H9 (cell line): ENCODE measurements around the gene CCDC91. TPM values are rescaled to one million over a fixed set of nuclear protein-coding genes. Genes with fewer than 3 reads are reported as not detected.

Experiments
- DNase-seq: peaks from one replicate; pipeline ENCODE4 v3.0.0-alpha.2; 2017
- H2AFZ ChIP-seq: one replicate; pipeline ENCODE4 v1.6.1; 2013; ENCODE audit warnings: mild to moderate bottlenecking, low read length, control low read depth, moderate library complexity
- H2AK5ac ChIP-seq: 2 replicates; pipeline ENCODE4 v1.6.1; 2013; ENCODE audit warnings: low read length, control low read depth, mixed read lengths; ENCODE audit not compliant: insufficient read length
- H2BK120ac ChIP-seq: one replicate; pipeline ENCODE4 v1.6.1; 2013; ENCODE audit warnings: low read depth, mild to moderate bottlenecking, low read length, control low read depth, inconsistent platforms; ENCODE audit not compliant: poor library complexity, severe bottlenecking
- H2BK12ac ChIP-seq: 2 replicates; pipeline ENCODE4 v1.6.1; 2013; ENCODE audit warnings: low read length, control low read depth, mixed read lengths, low read depth; ENCODE audit not compliant: insufficient read length
- H2BK15ac ChIP-seq: 2 replicates; pipeline ENCODE4 v1.6.1; 2013; ENCODE audit warnings: low read depth, low read length, control low read depth
- H2BK20ac ChIP-seq: one replicate; pipeline ENCODE4 v1.6.1; 2013; ENCODE audit warnings: low read depth, mild to moderate bottlenecking, low read length, control low read depth, inconsistent platforms; ENCODE audit not compliant: poor library complexity, severe bottlenecking
- H2BK5ac ChIP-seq: 2 replicates; pipeline ENCODE4 v1.6.1; 2013; ENCODE audit warnings: low read length, control low read depth, mixed read lengths; ENCODE audit not compliant: insufficient read length
- H3K14ac ChIP-seq: 2 replicates; pipeline ENCODE4 v1.6.1; 2013; ENCODE audit warnings: low read length, control low read depth; ENCODE audit not compliant: insufficient read depth
- H3K18ac ChIP-seq: 2 replicates; pipeline ENCODE4 v1.6.1; 2013; ENCODE audit warnings: low read depth, mild to moderate bottlenecking, mixed read lengths, low read length, control low read depth; ENCODE audit not compliant: insufficient read length
- H3K23ac ChIP-seq: 2 replicates; pipeline ENCODE4 v1.6.1; 2013; ENCODE audit warnings: low read length, control low read depth, mixed read lengths, low read depth; ENCODE audit not compliant: insufficient read length
- H3K23me2 ChIP-seq: 2 replicates; pipeline ENCODE4 v1.6.1; 2013; ENCODE audit warnings: low read depth, mild to moderate bottlenecking, mixed read lengths, low read length, control low read depth; ENCODE audit not compliant: insufficient read length, poor library complexity, severe bottlenecking
- H3K27ac ChIP-seq: 2 replicates; pipeline ENCODE4 v1.5.1; 2013; ENCODE audit warnings: low read length, control low read depth, mixed read lengths, low read depth; ENCODE audit not compliant: insufficient read length
- H3K27me3 ChIP-seq: 2 replicates; pipeline ENCODE4 v1.6.1; 2013; ENCODE audit warnings: low read length, control low read depth, inconsistent platforms; ENCODE audit not compliant: insufficient read depth
- H3K4ac ChIP-seq: 2 replicates; pipeline ENCODE4 v1.6.1; 2013; ENCODE audit warnings: low read depth, mild to moderate bottlenecking, control low read depth, inconsistent platforms, low read length, moderate library complexity
- H3K4me1 ChIP-seq: 2 replicates; pipeline ENCODE4 v1.6.1; 2013; ENCODE audit warnings: low read length, control low read depth, inconsistent platforms; ENCODE audit not compliant: insufficient read depth
- H3K4me2 ChIP-seq: 2 replicates; pipeline ENCODE4 v1.6.1; 2013; ENCODE audit warnings: low read length, control low read depth, mixed read lengths; ENCODE audit not compliant: insufficient read length, insufficient read depth
- H3K56ac ChIP-seq: 2 replicates; pipeline ENCODE4 v1.6.1; 2013; ENCODE audit warnings: low read depth, mild to moderate bottlenecking, mixed read lengths, low read length, control low read depth; ENCODE audit not compliant: insufficient read length
- H3K79me1 ChIP-seq: 2 replicates; pipeline ENCODE4 v1.6.1; 2013; ENCODE audit warnings: low read depth, mild to moderate bottlenecking, moderate library complexity, low read length, control low read depth, inconsistent platforms; ENCODE audit not compliant: insufficient read depth, poor library complexity, severe bottlenecking
- H3K79me2 ChIP-seq: 2 replicates; pipeline ENCODE4 v1.6.1; 2013; ENCODE audit warnings: low read length, control low read depth, inconsistent platforms; ENCODE audit not compliant: insufficient read depth
- H3K9ac ChIP-seq: 2 replicates; pipeline ENCODE4 v1.6.1; 2013; ENCODE audit warnings: low read length, control low read depth, mixed read lengths; ENCODE audit not compliant: insufficient read length; ENCODE audit errors: extremely low read depth
- H3K9me3 ChIP-seq: one replicate; pipeline ENCODE4 v1.6.1; 2013; ENCODE audit warnings: low read depth, low read length, inconsistent platforms; ENCODE audit not compliant: control insufficient read depth
- H3T11ph ChIP-seq: one replicate; pipeline ENCODE4 v1.6.1; 2013; ENCODE audit warnings: mild to moderate bottlenecking, low read length, control low read depth, inconsistent platforms
- H4K20me1 ChIP-seq: one replicate; pipeline ENCODE4 v1.6.1; 2013; ENCODE audit not compliant: control insufficient read depth, insufficient read length, insufficient read depth
- H4K5ac ChIP-seq: 2 replicates; pipeline ENCODE4 v1.6.1; 2013; ENCODE audit warnings: low read depth, mild to moderate bottlenecking, mixed read lengths, low read length, control low read depth; ENCODE audit not compliant: insufficient read length
- H4K8ac ChIP-seq: replicated peaks from 2 replicates; pipeline ENCODE4 v1.6.1; 2013; ENCODE audit warnings: low read length, control low read depth, mixed read lengths, low read depth; ENCODE audit not compliant: insufficient read length
- H4K91ac ChIP-seq: 2 replicates; pipeline ENCODE4 v1.6.1; 2013; ENCODE audit warnings: low read depth, mild to moderate bottlenecking, moderate library complexity, mixed read lengths, low read length, control low read depth; ENCODE audit not compliant: insufficient read length
- H3K27ac Mint-ChIP-seq, 3 experiments: 2 replicates in 2 of 3; 3 replicates in 1 of 3; pipeline ENCODE4 v1.8.0; 2020 to 2021; ENCODE audit warnings: mixed read lengths in 3 of 3, mild to moderate bottlenecking in 1 of 3, moderate library complexity in 1 of 3
- H3K27me3 Mint-ChIP-seq: 2 replicates; pipeline ENCODE4 v1.8.0; 2021; ENCODE audit warnings: low read depth, mild to moderate bottlenecking, moderate library complexity, mixed read lengths
- H3K36me3 Mint-ChIP-seq, 3 experiments: 2 replicates in 2 of 3; 3 replicates in 1 of 3; pipeline ENCODE4 v1.8.0; 2020 to 2021; ENCODE audit warnings: low read depth in 3 of 3, mixed read lengths in 3 of 3; ENCODE audit not compliant: insufficient read depth in 1 of 3
- H3K4me1 Mint-ChIP-seq, 2 experiments: 2 replicates each; pipeline ENCODE4 v1.8.0; 2020; ENCODE audit warnings: mixed read lengths in 2 of 2
- H3K4me3 Mint-ChIP-seq, 2 experiments: 2 replicates in 1 of 2; 3 replicates in 1 of 2; pipeline ENCODE4 v1.8.0; 2020 to 2021; ENCODE audit warnings: mild to moderate bottlenecking in 2 of 2, mixed read lengths in 2 of 2, moderate library complexity in 1 of 2
- H3K9me3 Mint-ChIP-seq, 2 experiments: 2 replicates in 1 of 2; 3 replicates in 1 of 2; pipeline ENCODE4 v1.8.0; 2020; ENCODE audit warnings: mild to moderate bottlenecking in 2 of 2, mixed read lengths in 2 of 2, moderate library complexity in 1 of 2
- WGBS: extraction: QIAGEN DNeasy Blood & Tissue Kit; methylation state at CpG from one replicate; pipeline ENCODE4 v1.1.7; 2013; ENCODE audit warnings: missing lambda C conversion rate, low lambda C conversion rate, mixed read lengths; ENCODE audit not compliant: insufficient read length; ENCODE audit errors: extremely low coverage; 5-methylcytosine and 5-hydroxymethylcytosine counted together
- total RNA-seq: library from RNA; stranded (reverse); gene quantifications from 2 replicates; pipeline ENCODE4 v1.2.1, GENCODE V29; 2021
- TF ChIP-seq, protein P1 (sequence below): fragments of 200-600 bp; sonication (generic); conservative IDR thresholded peaks from 3 replicates; pipeline ENCODE4 v1.8.0; 2021; ENCODE audit warnings: antibody characterized with exemption, mild to moderate bottlenecking

CCDC91 gene
- total RNA-seq, 1 experiment from 2014 or later, result 22.7 TPM

DNA sequence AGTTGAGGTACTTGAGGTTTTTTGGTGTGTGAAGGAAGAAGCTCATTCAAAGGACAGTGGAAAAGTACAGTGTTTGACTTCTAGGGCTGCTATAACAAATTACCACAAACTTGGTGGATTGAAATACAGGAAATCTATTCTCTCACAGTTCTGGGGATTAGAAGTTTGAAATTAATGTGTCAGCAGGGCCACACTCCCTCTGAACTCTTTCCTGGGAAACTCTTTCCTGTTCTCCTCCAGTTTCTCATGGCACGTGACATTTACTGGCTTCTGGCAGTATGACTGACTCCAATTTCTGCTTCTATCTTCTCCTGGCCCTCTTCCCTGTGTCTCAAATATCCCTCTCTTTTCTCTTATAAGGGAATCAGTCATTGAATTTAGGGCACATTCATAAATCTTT, 160.2 kb downstream of the CCDC91 start:
- peak overlapping the region in 1 of 3 experiments; percentile 36; a peak in 1 of 7 replicates for H3K27ac Mint-ChIP-seq
- Histone ChIP-seq H3K14ac (no peak overlapping the region), H3K9me3 (no peaks in the 10 kb centered on the region), H3K23me2 (no peaks in the 10 kb centered on the region), H3K27ac (no peak overlapping the region), H4K20me1 (no peaks in the 10 kb centered on the region), H3K27me3 (no peaks in the 10 kb centered on the region), H2BK5ac (no peak overlapping the region), H2BK120ac (no peak overlapping the region), H3K79me1 (no peaks in the 10 kb centered on the region), H3K4me1 (no peaks in the 10 kb centered on the region), H2AK5ac (no peak overlapping the region), H3K18ac (no peak overlapping the region), H4K5ac (no peak overlapping the region), H3K23ac (no peak overlapping the region), H2AFZ (no peak overlapping the region), H3K79me2 (no peaks in the 10 kb centered on the region), H3K4me2 (no peak overlapping the region), H2BK12ac (no peak overlapping the region), H4K8ac (no peak overlapping the region), H3T11ph (no peak overlapping the region), H3K9ac (no peak overlapping the region), H3K56ac (no peak overlapping the region), H4K91ac (no peak overlapping the region), H3K4ac (no peak overlapping the region), H2BK15ac (no peak overlapping the region), H2BK20ac (no peak overlapping the region)
- H3K36me3 Mint-ChIP-seq, result peaks cover 18 to 38% (median 23%) of the 10 kb centered on the region in 3 experiments
- WGBS, result no CpG with 5 or more reads among the region's 1 CpG
- TF ChIP-seq, protein P1, sequence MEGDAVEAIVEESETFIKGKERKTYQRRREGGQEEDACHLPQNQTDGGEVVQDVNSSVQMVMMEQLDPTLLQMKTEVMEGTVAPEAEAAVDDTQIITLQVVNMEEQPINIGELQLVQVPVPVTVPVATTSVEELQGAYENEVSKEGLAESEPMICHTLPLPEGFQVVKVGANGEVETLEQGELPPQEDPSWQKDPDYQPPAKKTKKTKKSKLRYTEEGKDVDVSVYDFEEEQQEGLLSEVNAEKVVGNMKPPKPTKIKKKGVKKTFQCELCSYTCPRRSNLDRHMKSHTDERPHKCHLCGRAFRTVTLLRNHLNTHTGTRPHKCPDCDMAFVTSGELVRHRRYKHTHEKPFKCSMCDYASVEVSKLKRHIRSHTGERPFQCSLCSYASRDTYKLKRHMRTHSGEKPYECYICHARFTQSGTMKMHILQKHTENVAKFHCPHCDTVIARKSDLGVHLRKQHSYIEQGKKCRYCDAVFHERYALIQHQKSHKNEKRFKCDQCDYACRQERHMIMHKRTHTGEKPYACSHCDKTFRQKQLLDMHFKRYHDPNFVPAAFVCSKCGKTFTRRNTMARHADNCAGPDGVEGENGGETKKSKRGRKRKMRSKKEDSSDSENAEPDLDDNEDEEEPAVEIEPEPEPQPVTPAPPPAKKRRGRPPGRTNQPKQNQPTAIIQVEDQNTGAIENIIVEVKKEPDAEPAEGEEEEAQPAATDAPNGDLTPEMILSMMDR, result no peak
- no peaks in the 10 kb centered on the region for H3K27me3 Mint-ChIP-seq
- no peak for DNase-seq
- H3K4me1 Mint-ChIP-seq, result peaks cover 4 to 5% of the 10 kb centered on the region in 2 experiments; a peak in 3 of 4 replicates
- no peak overlapping the region for H3K4me3 Mint-ChIP-seq
- peaks cover 9 to 19% of the 10 kb centered on the region in 2 experiments; a peak in 4 of 5 replicates for H3K9me3 Mint-ChIP-seq
